A673 (cell line): Measurements from ENCODE around the gene TRABD. TPM values are rescaled to one million over a fixed set of nuclear protein-coding genes. Genes with fewer than 3 reads are reported as not detected.

Experiments used
- BruUV-seq: library from RNA; stranded (reverse); fragments of 400-500 nt; replicated peaks from 2 replicates; lab custom pipeline; 2021; lab: Mats Ljungman, UMichigan
- CTCF ChIA-PET: fragments of 300-600 bp; sonication (Branson Sonifier 250); formaldehyde crosslinking; loops from one replicate; lab custom pipeline; 2022; ENCODE audit warnings: antibody characterized with exemption; lab: Charles Lee
- POLR2A ChIA-PET: fragments of 300-600 bp; sonication (Branson Sonifier 250); formaldehyde crosslinking; loops from one replicate; lab custom pipeline; 2022; ENCODE audit warnings: antibody characterized with exemption; ENCODE audit not compliant: low non-redundant PET; lab: Charles Lee
- DNase-seq: peaks from one replicate; pipeline ENCODE4 v3.0.0-alpha.2; 2015; ENCODE audit warnings: low spot score
- H3K27ac ChIP-seq: fragments of 200-600 bp; sonication (generic); 2 replicates; pipeline ENCODE4 v1.5.1; 2016; ENCODE audit warnings: mixed run types, low read depth, mild to moderate bottlenecking, mixed read lengths, antibody characterized with exemption, low read length; ENCODE audit not compliant: poor library complexity, severe bottlenecking
- H3K27me3 ChIP-seq: fragments of 200-600 bp; sonication (generic); replicated peaks from 2 replicates; pipeline ENCODE4 v1.6.1; 2017; ENCODE audit warnings: mixed run types, low read depth, mild to moderate bottlenecking, mixed read lengths, antibody characterized with exemption, low read length; ENCODE audit not compliant: insufficient read depth, poor library complexity
- H3K36me3 ChIP-seq: fragments of 200-600 bp; sonication (generic); 2 replicates; pipeline ENCODE4 v1.6.1; 2016; ENCODE audit warnings: mixed run types, mild to moderate bottlenecking, mixed read lengths, antibody characterized with exemption, low read length; ENCODE audit not compliant: insufficient read depth, poor library complexity, severe bottlenecking
- H3K4me1 ChIP-seq: fragments of 200-600 bp; sonication (generic); 2 replicates; pipeline ENCODE4 v1.6.1; 2017; ENCODE audit warnings: mixed run types, mild to moderate bottlenecking, mixed read lengths, antibody characterized with exemption, low read length; ENCODE audit not compliant: insufficient read depth, poor library complexity, severe bottlenecking
- H3K4me3 ChIP-seq: fragments of 200-600 bp; sonication (generic); 2 replicates; pipeline ENCODE4 v1.5.1; 2016; ENCODE audit warnings: low read depth, mixed run types, mild to moderate bottlenecking, mixed read lengths, low read length; ENCODE audit not compliant: poor library complexity, severe bottlenecking
- H3K9me3 ChIP-seq: fragments of 200-600 bp; sonication (generic); 2 replicates; pipeline ENCODE4 v1.6.1; 2016; ENCODE audit warnings: mixed run types, low read depth, mild to moderate bottlenecking, mixed read lengths, antibody characterized with exemption, low read length; ENCODE audit not compliant: poor library complexity, severe bottlenecking
- CTCF ChIP-seq: fragments of 300-800, 200-600 bp; sonication (generic); conservative IDR thresholded peaks from 2 replicates; pipeline ENCODE4 v1.5.1; 2017; ENCODE audit warnings: low read depth, mild to moderate bottlenecking, antibody characterized with exemption, low read length, moderate library complexity, mixed read lengths
- EZH2 ChIP-seq: fragments of 200-600 bp; sonication (generic); IDR thresholded peaks from 2 replicates; pipeline ENCODE4 v1.6.1; 2017; ENCODE audit warnings: borderline replicate concordance, low read depth, mild to moderate bottlenecking, mixed read lengths, antibody characterized with exemption, low read length; ENCODE audit not compliant: poor library complexity, severe bottlenecking
- intact Hi-C: fragments of 100-400 bp; cut with micrococcal nuclease; formaldehyde crosslinking; loops from one replicate; pipeline ENCODE4 v1.10.0; 2022; ENCODE audit not compliant: unreplicated experiment
- total RNA-seq: library from RNA; stranded (reverse); gene quantifications from 2 replicates; pipeline ENCODE4 v1.2.3, GENCODE V29; 2021

The TRABD gene
- total RNA-seq, 1 experiment from 2014 or later, result 63.9 TPM

- H3K36me3 ChIP-seq, result peaks cover 14% of the 10 kb centered on the region
- H3K27ac ChIP-seq, result no peak overlapping the region
- CTCF ChIA-PET, result no interaction called here
- H3K27me3 ChIP-seq, result no peaks in the 10 kb centered on the region
- no TSS peak for BruUV-seq
- intact Hi-C loops, result no loop called here
- TF ChIP-seq EZH2, result no peak
- no peak for TF ChIP-seq CTCF
- DNase-seq, result no peak
- POLR2A ChIA-PET, result interaction anchor here (0.6 kb wide), 1 partner anchor 402 kb away, joined by 3 read pairs; no protein-coding TSS in a partner anchor
- H3K4me1 ChIP-seq, result no peaks in the 10 kb centered on the region
- no peaks in the 10 kb centered on the region for H3K9me3 ChIP-seq
- no peak overlapping the region for H3K4me3 ChIP-seq
Observed at GRCh38 chr22:50188356-50188755, 2.6 kb downstream of the TRABD start.

- no peaks in the 10 kb centered on the region for H3K9me3 ChIP-seq
- H3K27me3 ChIP-seq, result no peaks in the 10 kb centered on the region
- peaks cover 22% of the 10 kb centered on the region for H3K36me3 ChIP-seq
- no peak overlapping the region for H3K27ac ChIP-seq
- DNase-seq, result no peak
- ChIA-PET POLR2A (no interaction called here), CTCF (no interaction called here)
- no TSS peak for BruUV-seq
- intact Hi-C loops, result no loop called here
- H3K4me3 ChIP-seq, result no peak overlapping the region
- H3K4me1 ChIP-seq, result no peaks in the 10 kb centered on the region
- TF ChIP-seq EZH2, result no peak
- no peak for TF ChIP-seq CTCF
Observed at GRCh38 chr22:50189184-50189848, 3.6 kb downstream of the TRABD start.

DNA sequence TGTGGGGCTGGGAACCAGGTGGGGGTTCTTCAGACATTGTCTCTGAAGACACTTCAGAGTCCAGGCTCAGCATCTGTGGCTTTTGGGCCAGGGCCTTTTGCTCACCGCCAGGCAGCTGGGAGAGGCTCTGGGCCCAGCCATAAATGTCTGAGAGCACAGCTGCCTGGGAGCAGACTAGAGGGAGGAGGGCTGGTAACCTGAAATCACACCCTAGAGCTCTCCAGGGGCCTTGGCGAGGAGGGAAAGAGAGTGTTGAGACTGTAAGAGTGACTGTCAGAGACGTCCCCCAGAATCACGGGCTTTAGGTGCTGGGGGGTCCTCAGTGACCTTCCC lies 4.1 kb downstream of the TRABD start:
- Histone ChIP-seq H3K4me1 (no peaks in the 10 kb centered on the region), H3K27me3 (no peaks in the 10 kb centered on the region), H3K36me3 (peaks cover 27% of the 10 kb centered on the region), H3K9me3 (no peaks in the 10 kb centered on the region), H3K27ac (peak overlapping the region; percentile 54), H3K4me3 (peak overlapping the region; percentile 26)
- CTCF ChIA-PET, result no interaction called here
- TF ChIP-seq EZH2, result no peak
- no peak for TF ChIP-seq CTCF
- DNase-seq, result no peak
- POLR2A ChIA-PET, result no interaction called here
- intact Hi-C loops, result no loop called here
- BruUV-seq, result no TSS peak
